Sciatic nerve (tissue), 2 donors: ENCODE measurements around the gene PGAM5. TPM values are rescaled to one million over a fixed set of nuclear protein-coding genes. Genes with fewer than 3 reads are reported as not detected.
"Not testable (repeated sequence)": the region's sequence is repeated elsewhere in the genome, so short reads cannot be mapped to it uniquely, and the experiment has no call there.

Experiments used
- ATAC-seq: fragments of 200-7000 bp; cut with Tn5 transposase; one replicate; pipeline ENCODE4 v1.9.1; 2020; ENCODE audit warnings: mild to moderate bottlenecking, moderate library complexity
- DNase-seq: peaks from one replicate; pipeline ENCODE4 v3.0.0-alpha.2; 2020; ENCODE audit warnings: low spot score
- intact Hi-C: fragments of 100-400 bp; cut with DNase I; formaldehyde crosslinking; loops from one replicate; pipeline ENCODE4 v1.14.2; 2022
- total RNA-seq: library from RNA; stranded (reverse); fragmentation: NEBNext Ultra II Directional; extraction: Animal tissue kit (Norgen Biotek cat#: 25700); gene quantifications from one replicate; pipeline ENCODE4 v1.2.1, GENCODE V29; 2021
- donor health status: DM: no; HTN: no; CAD: no.
- donor health status: DM: no; HTN: no; CAD: no.

Gene PGAM5
- total RNA-seq, 1 donor from 2014 or later, result 12.1 TPM

GRCh38 chr12:132736913-132737312, 26.3 kb downstream of the PGAM5 start:
- DNase-seq (no peak), ATAC-seq (no peak)
- intact Hi-C loops, result no loop called here

- DNase-seq, result no peak
- intact Hi-C loops, result no loop called here
- no peak for ATAC-seq
These were observed 29.1 kb downstream of the PGAM5 start for GRCh38 chr12:132739600-132740312.

DNA sequence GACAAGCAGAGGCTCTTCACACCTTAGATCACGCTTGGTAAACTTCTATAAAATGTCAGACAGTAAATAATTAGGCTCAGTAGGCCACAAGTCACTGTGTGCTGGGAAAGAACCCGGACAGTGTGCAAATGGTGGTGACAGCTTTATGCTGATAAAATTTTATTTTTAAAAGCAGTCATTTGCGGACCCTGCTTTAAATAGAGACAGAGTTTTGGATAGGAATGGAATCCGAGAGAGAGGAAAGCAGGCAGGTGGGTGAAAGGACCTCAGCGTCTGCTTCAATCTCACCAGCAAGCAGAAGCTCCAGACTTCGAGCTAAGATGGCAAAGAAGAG, 29.6 kb downstream of the PGAM5 start:
- intact Hi-C loops, result no loop called here

GRCh38 chr12:132740652-132741051, 30.0 kb downstream of the PGAM5 start:
- no peak for DNase-seq
- intact Hi-C loops, result no loop called here
- no peak for ATAC-seq

More for the DNA sequence above, 29.6 kb downstream of the PGAM5 start:
- no peak for DNase-seq
- no peak for ATAC-seq

- intact Hi-C loops, result no loop called here
- ATAC-seq, result no peak
- no peak for DNase-seq
These were observed 31.0 kb downstream of the PGAM5 start for GRCh38 chr12:132741620-132742019.

DNA sequence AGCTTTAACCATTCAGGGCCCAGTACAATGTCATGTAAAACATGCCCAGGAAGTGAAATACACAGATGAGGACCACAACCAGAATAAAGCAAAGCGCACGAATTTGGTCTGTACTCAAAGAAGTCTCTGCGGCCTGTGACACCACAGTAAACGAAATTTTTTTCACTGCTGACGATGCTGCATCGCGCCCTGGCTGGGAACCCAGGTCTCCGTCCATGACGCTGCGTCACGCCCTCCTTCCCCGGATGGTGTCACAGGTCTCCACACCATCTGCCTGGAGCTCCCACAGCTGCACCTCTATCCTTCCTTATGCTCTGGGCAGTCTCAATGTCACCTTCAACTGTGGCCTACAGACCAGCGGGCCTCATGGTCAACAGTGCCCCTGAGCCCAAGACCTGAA, 33.2 kb downstream of the PGAM5 start:
- intact Hi-C loops, result no loop called here
- DNase-seq, result no peak
- no peak for ATAC-seq

- DNase-seq, result no peak
- intact Hi-C loops, result no loop called here
These were observed 36.0 kb downstream of the PGAM5 start for GRCh38 chr12:132746613-132747012.

DNA sequence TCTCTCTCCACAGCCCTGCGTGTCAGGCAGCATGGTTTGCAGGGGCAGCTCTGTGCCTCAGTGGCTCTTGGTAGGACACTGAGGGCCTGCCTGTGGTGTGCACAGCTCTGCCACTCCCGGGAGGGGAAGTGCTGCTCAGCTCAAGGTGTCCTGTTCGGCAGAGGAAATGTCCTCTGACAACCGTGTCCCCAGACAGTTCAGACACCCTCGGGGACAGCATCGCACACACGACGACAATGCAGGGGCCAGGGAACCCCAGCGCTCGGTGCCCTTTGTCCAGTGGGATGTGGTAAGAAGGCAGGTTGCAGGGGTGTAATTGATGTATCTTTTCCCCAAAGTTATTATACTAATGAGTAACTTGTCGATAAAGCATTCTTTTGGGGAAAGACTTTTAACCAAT, 36.8 kb downstream of the PGAM5 start:
- intact Hi-C loops, result no loop called here
- no peak for DNase-seq
- ATAC-seq, result no peak

More at GRCh38 chr12:132746613-132747012, 36.0 kb downstream of the PGAM5 start:
- no peak for ATAC-seq

DNA sequence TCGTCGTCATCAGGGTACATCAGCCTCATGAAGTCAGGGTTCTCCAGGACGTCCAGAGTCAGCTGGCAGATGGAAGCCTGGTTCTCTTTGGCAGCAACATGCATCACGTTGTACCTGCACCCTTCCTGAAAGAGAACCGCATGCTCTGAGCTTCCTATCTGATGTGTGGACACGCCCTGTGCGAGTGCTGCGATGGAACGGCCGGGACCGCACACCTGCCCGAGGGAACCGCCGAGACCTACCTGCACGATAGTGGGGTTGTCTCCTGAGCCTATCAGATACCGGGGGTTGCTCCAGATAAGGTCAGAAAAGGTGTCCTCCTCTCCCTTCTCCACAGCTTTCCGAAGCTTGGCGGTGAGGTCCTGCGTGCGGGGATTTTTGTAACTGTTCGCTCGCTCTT, 37.3 kb downstream of the PGAM5 start:
- intact Hi-C loops, result no loop called here
- DNase-seq (no peak), ATAC-seq (no peak)

DNA sequence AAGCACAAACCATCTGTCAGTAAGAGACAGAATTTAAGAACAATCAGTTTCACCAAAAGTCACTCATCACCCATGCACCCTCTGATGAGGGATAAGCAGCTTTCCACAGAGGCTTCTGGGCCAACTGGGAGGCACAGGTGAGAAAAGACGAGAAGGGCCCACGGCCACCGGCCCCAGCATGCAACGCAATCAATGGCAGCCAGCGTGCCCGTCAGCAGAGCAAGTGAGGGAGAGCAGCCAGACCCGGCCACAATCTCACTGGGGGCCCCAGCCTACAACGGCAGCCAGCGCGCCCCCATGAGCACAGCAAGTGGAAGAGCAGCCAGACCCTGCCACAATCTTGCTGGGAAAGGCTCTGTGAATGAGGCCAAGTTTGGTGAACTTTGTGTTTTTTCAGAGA, 37.7 kb downstream of the PGAM5 start:
- intact Hi-C loops, result no loop called here
- ATAC-seq, result no peak
- DNase-seq, result no peak

GRCh38 chr12:132753670-132754069, 43.0 kb downstream of the PGAM5 start:
- ATAC-seq, intact Hi-C loops, DNase-seq: not testable (repeated sequence)

DNA sequence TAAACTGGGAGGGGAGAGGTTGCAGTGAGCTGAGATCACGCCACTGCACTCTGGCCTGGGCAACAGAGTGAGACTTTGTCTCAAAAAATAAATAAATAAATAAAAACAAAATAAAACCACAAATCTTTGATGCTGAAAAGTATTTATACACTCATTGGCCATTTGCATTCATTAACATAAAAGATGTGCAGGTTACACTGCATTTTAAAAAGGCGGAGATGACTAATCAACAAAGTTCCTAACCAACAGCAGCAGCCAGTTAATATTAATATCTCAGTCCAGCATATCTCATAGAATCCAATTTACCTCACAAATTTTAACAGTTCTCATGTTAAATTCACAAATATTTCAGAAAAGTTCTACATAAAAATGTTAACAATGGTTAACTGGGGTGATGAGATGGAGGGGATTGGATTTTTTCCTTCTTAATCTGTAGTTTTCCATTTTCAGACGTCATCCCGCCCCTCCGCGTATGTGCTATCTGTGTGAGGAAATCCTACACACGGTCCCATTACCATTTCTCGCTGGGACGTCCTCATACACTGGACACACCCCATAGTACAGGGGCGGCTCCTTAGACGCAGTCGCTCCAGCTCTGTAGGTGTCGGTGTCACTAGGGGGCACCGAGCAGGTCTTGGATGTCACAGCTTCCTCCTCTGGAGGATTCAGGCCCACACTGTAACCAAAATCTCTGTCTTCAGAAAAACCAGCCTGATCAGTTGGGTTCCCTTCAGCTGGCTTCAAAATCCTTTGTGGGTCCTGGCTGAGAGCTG, 43.7 kb downstream of the PGAM5 start:
- ATAC-seq (no peak), DNase-seq (no peak)
- intact Hi-C loops, result no loop called here

- intact Hi-C loops, ATAC-seq, DNase-seq: not testable (repeated sequence)
These were observed 48.2 kb downstream of the PGAM5 start for GRCh38 chr12:132758825-132759224.

DNA sequence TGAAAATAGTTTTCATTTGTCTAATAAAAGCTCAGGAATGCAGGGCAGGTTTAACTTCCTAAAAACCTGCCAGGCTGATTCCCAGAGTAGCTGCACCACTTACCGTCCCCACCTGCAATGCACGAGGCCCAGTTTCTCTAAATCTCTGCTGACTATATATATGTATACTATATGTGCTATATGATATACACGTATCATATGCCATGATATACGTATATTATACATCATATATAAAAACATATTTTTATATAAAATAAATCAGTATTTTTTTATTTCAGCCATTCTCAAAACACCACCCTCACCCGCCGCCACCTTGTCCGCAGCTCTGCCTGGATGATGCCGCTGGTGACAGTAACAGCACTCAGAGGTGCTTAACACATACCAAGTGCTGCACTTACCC, 48.7 kb downstream of the PGAM5 start:
- DNase-seq, result no peak
- intact Hi-C loops, result no loop called here
- no peak for ATAC-seq

- ATAC-seq (peak; percentile 21), DNase-seq (no peak)
- intact Hi-C loops, result no loop called here
These were observed 50.6 kb downstream of the PGAM5 start, which contains the start of gene ANKLE2 for GRCh38 chr12:132761032-132761920. ANKLE2 (minus strand) TSS chr12:132761832; CDS start chr12:132761798, 34 bp downstream.

DNA sequence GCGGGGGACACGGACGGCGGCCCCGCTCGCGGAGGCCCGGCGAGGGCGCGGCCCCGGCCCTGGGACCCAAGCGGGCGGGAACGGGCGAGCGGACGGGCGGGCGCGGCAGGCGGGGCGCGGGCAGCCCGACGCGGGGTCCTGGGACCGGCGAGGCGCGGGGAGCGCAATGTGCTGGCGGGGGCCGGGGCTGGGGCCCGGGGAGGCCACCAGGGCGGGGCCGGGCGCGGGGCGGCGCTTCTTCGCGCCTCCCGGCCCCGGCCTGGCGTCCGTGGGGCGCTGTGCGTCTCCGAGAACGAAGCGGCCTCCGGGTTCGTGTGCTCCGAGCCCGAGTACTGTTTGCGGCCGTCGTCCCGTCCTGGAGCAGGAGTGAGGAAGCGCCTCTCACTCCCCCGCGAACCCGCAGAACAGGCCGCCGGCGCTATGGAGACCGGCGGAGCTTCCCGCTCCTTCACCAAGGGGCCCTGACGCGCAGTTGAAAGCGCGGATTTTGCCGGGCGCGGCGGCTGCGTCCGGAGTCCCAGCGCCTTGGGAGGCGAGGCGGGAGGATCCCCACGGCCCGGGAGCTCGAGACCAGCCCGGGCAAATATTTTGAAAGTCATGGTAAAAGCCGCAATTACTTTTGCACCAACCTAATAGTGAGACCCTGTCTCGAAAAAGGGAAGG, 51.4 kb downstream of the PGAM5 start:
- intact Hi-C loops, result no loop called here
- DNase-seq (peak; percentile 91), ATAC-seq (peak; percentile 96)

DNA sequence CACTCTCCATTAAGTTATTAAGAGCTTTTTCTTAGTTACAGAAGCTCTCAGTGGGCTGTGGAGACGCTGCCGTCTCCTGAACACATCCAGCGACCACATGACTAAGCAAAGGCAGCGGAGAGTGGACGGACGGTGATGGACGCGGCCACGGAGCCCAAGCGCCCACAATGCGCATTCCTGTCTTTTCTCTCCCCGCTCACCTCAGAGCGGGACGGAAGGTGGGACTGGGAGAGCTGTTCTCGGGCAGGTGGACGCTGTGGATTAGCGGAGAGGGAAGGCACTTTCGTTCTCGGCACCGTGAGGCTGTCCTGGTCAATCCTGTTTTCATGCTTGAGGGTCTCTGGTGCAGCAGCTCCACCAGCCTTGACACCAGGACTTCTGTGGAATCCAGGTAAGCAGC, 53.6 kb downstream of the PGAM5 start:
- no peak for ATAC-seq
- DNase-seq, result no peak
- intact Hi-C loops, result no loop called here

DNA sequence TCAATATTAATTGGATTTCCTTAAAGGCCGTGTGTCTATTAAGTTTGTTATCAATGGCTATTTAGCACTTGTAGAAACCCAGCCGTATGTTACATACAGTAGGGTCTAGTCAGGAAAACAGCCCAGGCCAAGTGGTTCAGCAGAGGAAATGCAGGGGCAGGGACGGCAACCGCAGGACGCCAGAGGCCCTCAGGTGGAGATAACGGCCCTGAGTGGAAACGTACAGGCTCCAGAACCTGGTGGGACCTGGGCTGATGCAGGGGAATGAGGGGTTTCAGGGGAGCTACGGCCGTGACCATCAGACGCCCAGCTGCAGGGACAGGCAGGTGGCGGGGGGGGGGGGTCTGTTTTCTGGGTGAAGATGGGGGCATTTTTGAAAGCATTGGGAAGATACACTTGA, 54.7 kb downstream of the PGAM5 start:
- intact Hi-C loops, result no loop called here
- no peak for ATAC-seq
- DNase-seq, result no peak
